Spleen (tissue), 7 donors: ENCODE data around the gene PPP2R5E.

Source experiments
- CTCF ChIP-seq, 11 experiments: fragments of 200-600 bp in 7 of 11; fragments of 450-650 bp in 4 of 11; sonication (generic) in 4 of 11; IDR thresholded peaks in 8 of 11; conservative IDR thresholded peaks in 3 of 11; 1 replicate in 7 of 11; 2 replicates in 4 of 11; pipeline versions ENCODE4 v1.4.0 to v1.8.0; 2016 to 2021; ENCODE audit warnings: antibody characterized with exemption in 11 of 11, inconsistent platforms in 4 of 11, mild to moderate bottlenecking in 1 of 11
- POLR2A ChIP-seq, 3 donors: fragments of 450-650 bp; IDR thresholded peaks; one replicate each; pipeline ENCODE4 v1.5.1; 2017; ENCODE audit warnings: antibody characterized with exemption in 3 of 3, mild to moderate bottlenecking in 1 of 3
- POLR2AphosphoS5 ChIP-seq, 3 donors: sonication (generic); formaldehyde crosslinking; IDR thresholded peaks; one replicate each; pipeline ENCODE4 v1.5.1; 2017; ENCODE audit warnings: antibody characterized with exemption in 3 of 3
- donor health status: DM: no; HTN: no; CAD: no; lungs with moderate emphysema.
- donor health status: DM: no; HTN: no; CAD: no.
- donor health status: DM: no; HTN: no; CAD: no.

GRCh38 chr14:63555572-63555971, 12.4 kb upstream of the PPP2R5E start:
- TF ChIP-seq CTCF (IDR thresholded peaks at IDR 0.05 in 8 of 11, conservative IDR thresholded peaks at IDR 0.05 in 3 of 11): no peak
- no peak for TF ChIP-seq POLR2A (IDR thresholded peaks at IDR 0.05)
- no peak for TF ChIP-seq POLR2AphosphoS5 (IDR thresholded peaks at IDR 0.05)
